GM18909 (cell line): ENCODE data around the gene CCR8.
A peak's percentile ranks its signal among the peaks of the same experiment; 100 is the strongest.
"Not testable (repeated sequence)": the region's sequence is repeated elsewhere in the genome, so short reads cannot be mapped to it uniquely, and the experiment has no call there.

Experiments used
- ATAC-seq: cut with Tn5 transposase; IDR thresholded peaks from one replicate; pipeline ENCODE4 v1.9.1; 2021; ENCODE audit warnings: mild to moderate bottlenecking; ENCODE audit not compliant: unreplicated experiment, poor library complexity

Gene CCR8

GRCh38 chr3:39302178-39302577 is 27.3 kb upstream of the CCR8 start:
- ATAC-seq = no peak

DNA sequence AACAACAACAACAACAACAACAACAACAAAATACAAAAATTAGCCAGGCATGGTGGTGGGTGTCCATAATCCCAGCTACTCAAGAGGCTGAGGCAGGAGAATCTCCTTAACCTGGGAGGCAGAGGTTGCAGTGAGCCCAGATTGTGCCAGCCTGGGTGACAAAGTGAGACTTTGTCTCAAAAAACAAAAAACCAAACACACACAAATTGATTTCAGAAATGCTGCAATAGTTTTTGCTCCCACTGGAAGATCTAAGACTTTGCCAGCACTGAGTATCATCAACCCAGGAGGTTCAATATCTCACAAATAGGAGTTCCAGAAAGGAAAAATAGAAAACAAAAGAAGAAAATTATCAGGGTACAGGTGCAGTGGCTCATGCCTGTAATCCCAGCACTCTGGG is 16.2 kb upstream of the CCR8 start:
- ATAC-seq = no peak

DNA sequence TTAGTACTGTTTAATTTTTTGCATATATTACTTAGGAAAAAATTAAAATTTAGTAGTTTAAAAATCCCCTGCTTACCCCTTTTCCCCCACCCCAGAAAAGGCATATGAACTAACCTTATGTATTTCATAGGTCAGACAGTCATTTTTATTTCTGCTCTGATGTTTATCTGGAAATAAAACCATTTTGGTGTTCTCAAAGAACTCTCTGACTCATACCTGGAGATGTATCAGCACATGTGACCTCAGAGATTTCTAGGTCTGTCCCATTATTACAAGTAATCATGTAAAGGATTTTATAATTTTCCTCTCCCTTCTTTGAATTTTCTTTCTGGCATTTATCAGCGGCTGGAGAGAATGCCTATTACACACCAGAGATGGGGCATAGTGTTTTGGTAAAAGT is 14.1 kb upstream of the CCR8 start:
- ATAC-seq = no peak

DNA sequence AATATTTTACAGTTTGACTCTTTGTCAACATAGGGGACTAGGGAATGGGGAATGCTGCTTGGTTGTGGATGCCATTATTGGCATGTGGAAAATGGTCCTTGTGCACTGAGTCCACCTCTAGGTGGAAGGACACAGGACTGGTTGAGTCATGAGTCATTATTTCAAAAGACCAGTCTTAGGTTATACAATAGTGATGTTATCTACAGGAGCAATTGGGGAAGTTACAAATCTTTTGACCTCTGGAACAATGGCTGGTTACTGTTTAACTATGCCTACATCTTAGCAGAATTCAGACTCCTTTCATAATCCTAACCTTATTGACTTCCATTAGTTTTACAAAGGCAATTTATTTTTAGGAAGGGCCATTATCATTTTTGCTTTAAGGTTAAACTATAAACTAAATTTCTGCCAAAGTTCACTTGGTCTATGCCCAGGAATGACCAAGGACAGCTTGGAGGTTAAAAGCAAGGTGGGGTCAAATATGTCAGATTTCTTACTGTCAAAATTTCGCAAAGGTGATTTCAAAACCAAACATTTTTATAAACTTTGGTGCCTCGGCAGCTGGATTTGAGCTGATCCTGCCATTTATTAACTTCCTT is 11.8 kb upstream of the CCR8 start:
- ATAC-seq = no peak

- ATAC-seq = no peak
Measured at GRCh38 chr3:39318301-39318700, 11.2 kb upstream of the CCR8 start.

DNA sequence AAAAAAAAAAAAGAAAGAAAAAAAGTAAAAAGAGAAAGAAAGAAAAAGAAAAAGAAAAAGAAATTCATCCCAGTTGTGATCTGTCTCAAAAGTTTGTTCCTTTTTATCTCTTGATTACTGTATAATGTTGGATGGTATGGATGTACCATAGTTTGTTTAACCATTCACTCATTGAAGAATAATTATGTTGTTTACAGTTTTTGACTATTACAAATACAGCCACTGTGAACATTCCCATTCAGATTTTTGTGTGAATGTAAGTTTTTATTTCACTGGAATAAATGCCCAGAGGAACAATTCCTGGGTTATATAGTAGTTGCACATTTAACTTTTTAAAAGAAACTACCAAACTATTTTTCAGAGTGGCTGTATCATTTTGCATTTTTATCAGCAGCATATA is 10.3 kb upstream of the CCR8 start:
- no peak for ATAC-seq

- not testable (repeated sequence) for ATAC-seq
Measured at GRCh38 chr3:39321574-39321983, 7.9 kb upstream of the CCR8 start.

DNA sequence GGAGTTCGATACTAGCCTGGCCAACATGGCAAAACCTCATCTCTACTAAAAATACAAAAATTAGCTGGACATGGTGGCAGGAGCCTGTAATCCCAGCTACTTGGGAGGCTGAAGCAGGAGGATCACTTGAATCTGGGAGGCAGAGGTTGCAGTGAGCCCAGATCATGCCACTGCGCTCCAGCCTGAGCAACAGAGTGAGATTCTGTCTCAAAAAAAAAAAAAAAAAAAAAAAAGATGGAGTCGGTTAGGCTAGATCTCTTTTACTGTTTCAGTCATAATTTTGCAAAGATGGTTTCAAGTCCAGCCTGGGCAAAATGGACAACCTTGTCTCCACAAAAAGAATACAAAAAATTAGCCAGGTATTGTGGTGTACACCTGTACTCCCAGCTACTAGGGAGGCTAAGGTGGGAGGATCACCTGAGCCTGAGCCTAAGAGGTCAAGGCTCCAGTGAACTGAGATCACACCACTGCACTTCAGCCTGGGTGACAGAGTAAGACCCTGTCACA is 7.2 kb upstream of the CCR8 start:
- ATAC-seq = not testable (repeated sequence)

GRCh38 chr3:39322936-39323335 is 6.6 kb upstream of the CCR8 start:
- no peak for ATAC-seq

GRCh38 chr3:39323494-39323893 is 6.0 kb upstream of the CCR8 start:
- ATAC-seq = no peak

DNA sequence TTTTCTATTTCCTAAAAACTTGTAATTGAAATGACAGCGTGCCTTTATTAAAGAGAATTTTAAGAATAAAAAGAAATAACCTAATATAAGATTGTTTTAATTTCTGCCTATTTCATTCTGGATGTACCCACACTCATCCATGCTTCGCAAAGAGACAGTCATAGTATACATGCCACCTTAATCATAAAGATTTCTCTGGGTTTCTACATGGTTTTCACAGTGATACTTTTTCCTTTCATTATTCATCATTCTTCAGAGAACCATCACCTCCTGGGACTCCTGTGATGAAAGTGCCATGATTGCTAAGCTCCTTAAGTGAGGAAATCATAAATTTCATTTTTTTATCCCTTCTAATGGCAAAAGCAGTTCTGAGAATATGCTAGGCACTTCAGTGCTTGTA is 4.3 kb upstream of the CCR8 start:
- ATAC-seq = no peak

GRCh38 chr3:39327053-39327745 is 2.3 kb upstream of the CCR8 start:
- peak; percentile 24 for ATAC-seq

- peak; percentile 65 for ATAC-seq
Measured at GRCh38 chr3:39327746-39328349, 1.7 kb upstream of the CCR8 start.

DNA sequence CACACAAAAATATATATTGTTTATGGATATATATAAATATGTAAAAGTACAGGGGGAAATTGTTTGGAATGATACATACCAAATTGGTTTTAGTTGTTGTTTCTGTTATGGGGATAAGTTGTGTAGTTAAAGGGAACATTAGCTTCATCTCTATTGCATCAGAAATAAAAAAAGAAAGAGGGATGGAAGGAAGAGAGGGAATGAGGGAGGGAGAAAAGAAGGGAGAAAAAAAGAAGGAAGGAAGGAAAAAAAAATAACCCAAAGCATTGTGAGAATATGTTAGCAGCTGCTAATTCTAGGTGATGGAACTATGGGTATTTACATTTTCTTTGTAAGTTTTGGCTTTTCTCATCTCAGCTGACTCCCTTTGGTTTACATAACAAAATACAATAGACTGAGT is 1.3 kb downstream of the CCR8 start:
- ATAC-seq = no peak

DNA sequence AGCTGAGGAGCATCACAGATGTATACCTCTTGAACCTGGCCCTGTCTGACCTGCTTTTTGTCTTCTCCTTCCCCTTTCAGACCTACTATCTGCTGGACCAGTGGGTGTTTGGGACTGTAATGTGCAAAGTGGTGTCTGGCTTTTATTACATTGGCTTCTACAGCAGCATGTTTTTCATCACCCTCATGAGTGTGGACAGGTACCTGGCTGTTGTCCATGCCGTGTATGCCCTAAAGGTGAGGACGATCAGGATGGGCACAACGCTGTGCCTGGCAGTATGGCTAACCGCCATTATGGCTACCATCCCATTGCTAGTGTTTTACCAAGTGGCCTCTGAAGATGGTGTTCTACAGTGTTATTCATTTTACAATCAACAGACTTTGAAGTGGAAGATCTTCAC is 3.0 kb downstream of the CCR8 start:
- ATAC-seq = no peak

- no peak for ATAC-seq
Measured at GRCh38 chr3:39333607-39334006, 4.1 kb downstream of the CCR8 start.

DNA sequence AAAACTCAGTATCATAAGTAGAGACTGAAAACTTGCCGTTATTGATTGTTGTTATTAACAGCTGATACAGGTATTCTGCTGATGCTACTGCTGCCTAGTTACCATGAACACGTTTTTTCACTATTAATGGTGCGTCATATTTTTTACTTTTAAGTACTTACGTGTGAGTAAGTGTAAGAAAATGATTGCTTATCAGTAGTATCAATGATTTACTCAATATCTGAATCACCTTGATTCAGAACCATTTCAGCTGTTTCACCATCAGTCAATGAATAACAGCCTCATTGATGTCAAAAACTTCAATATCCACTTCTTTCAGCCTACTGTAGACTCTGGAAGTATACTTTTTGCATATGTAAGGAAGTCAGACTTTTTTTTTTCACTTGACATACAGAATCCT is 4.7 kb downstream of the CCR8 start:
- no peak for ATAC-seq

DNA sequence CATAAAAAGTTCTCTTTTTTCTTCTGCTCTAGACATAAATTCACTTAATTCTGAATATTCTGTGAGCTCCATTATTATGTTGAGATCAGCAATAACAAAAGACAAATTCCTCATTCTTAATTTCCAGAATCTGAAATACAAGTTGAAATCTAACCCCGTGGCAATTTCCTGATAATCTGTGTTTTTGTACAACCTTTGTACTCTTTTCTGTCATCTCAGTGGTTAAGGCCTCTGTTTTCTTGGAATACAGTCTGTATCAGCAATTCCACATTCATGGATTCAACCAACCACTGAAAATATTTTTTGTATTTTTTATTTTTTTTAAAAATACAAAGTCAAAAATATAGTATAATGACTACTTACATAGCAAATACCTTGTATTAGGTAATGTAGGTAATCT is 8.7 kb downstream of the CCR8 start:
- ATAC-seq = no peak

GRCh38 chr3:39339086-39339485 is 9.6 kb downstream of the CCR8 start:
- ATAC-seq = no peak

- ATAC-seq = no peak
Measured at GRCh38 chr3:39343076-39343717, 13.7 kb downstream of the CCR8 start.

DNA sequence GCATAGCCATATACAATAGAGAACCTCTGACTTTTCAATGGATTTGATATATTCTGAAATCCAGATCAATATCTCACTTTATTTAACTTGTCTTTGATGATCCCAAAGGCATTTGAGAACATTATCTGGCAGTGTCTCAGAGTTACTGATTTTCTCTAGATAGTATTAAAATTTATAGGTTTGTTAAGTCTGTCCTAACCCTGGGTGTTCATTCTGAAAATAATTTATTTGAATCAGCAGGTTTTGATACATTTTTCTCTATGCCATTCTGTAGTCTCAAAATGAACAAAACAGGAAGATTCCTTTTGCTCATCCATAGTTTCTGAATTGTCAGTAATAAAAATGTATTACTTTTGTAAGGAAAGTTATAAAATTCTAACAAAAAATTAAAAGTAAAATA is 14.3 kb downstream of the CCR8 start:
- no peak for ATAC-seq
